Measurements from ENCODE around the gene APOL5.

- TF ChIP-seq CTCF (IDR thresholded peaks at IDR 0.05) (no peak), POLR2AphosphoS5 (IDR thresholded peaks at IDR 0.05) (no peak)
Observed at GRCh38 chr22:35734517-35734827, 16.8 kb downstream of the APOL5 start.

All from upper lobe of left lung (tissue), 4 donors.